GM18867 (cell line): ENCODE measurements around the gene PLIN4.
"Not testable (repeated sequence)": the region's sequence is repeated elsewhere in the genome, so short reads cannot be mapped to it uniquely, and the experiment has no call there.

Source experiments
- ATAC-seq: cut with Tn5 transposase; IDR thresholded peaks from one replicate; pipeline ENCODE4 v1.9.1; 2021; ENCODE audit warnings: mild to moderate bottlenecking, moderate library complexity; ENCODE audit not compliant: unreplicated experiment

PLIN4 gene

GRCh38 chr19:4518345-4519171 lies at the start of gene PLIN4:
TSS of gene PLIN4 (minus strand) at chr19:4518486. CDS start at chr19:4518272, 214 bp downstream.
- no peak for ATAC-seq

DNA sequence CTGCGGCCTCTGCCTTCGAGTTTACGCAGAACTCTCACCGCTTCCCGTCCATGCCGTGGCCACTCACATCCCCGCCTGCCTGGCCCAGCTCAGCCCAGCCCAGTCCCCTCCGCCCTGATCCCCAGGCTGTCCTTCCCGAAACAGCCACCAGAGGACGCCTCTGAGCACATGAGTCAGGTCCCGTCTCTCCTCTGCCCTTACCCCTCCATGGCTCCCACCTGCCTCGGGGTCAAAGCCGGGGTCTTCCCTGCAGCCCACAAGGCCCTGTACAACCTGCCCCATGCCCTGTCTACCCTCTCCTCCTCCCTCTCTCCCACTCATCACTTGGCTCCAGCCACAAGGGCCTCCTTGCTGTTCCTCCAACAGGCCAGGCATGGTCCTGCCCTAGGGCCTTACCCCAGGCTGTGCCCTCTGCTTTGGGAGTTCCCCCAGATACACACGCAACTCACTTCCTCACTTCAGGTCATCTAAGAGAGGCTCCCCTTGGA lies 49.3 kb upstream of the PLIN4 start:
- no peak for ATAC-seq

GRCh38 chr19:4566402-4567051 lies 48.2 kb upstream of the PLIN4 start:
- ATAC-seq: no peak

GRCh38 chr19:4563562-4563961 lies 45.3 kb upstream of the PLIN4 start:
- not testable (repeated sequence) for ATAC-seq

- not testable (repeated sequence) for ATAC-seq
Measured at GRCh38 chr19:4562085-4562484, 43.8 kb upstream of the PLIN4 start.

GRCh38 chr19:4559569-4559968 lies 41.3 kb upstream of the PLIN4 start, which contains the start of gene SEMA6B:
TSS of gene SEMA6B (minus strand) at chr19:4559684. CDS start at chr19:4558457, 1,227 bp downstream.
- no peak for ATAC-seq

- no peak for ATAC-seq
Measured at GRCh38 chr19:4557971-4558941, 40.0 kb upstream of the PLIN4 start.

GRCh38 chr19:4557144-4557970 lies 39.1 kb upstream of the PLIN4 start:
- ATAC-seq: no peak

DNA sequence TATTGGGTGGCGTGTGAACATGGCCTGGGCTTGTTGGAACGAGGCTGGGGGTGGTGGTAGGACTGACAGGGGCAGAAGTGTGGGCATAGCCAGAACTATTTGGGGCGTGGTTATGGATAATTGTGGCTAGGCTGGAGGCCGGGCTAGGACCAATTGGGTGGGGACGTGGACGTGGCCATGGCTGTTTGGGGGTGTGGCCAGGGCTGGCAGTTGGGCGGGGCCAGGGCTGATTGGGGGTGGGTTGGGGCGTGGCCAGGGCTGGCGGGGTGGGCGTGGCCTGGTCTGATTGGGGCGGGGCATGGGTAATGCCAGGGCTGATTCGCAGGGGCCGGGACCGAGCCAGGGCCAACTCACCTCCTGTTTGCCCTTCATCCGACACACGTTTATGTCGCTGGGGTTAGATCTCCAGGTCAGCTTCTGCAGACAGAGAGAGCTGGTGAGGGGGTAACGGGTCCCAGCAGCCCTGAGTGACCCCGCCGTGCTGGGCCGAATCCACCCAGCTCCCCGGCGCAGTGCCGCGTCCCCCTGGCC lies 38.4 kb upstream of the PLIN4 start:
- no peak for ATAC-seq

DNA sequence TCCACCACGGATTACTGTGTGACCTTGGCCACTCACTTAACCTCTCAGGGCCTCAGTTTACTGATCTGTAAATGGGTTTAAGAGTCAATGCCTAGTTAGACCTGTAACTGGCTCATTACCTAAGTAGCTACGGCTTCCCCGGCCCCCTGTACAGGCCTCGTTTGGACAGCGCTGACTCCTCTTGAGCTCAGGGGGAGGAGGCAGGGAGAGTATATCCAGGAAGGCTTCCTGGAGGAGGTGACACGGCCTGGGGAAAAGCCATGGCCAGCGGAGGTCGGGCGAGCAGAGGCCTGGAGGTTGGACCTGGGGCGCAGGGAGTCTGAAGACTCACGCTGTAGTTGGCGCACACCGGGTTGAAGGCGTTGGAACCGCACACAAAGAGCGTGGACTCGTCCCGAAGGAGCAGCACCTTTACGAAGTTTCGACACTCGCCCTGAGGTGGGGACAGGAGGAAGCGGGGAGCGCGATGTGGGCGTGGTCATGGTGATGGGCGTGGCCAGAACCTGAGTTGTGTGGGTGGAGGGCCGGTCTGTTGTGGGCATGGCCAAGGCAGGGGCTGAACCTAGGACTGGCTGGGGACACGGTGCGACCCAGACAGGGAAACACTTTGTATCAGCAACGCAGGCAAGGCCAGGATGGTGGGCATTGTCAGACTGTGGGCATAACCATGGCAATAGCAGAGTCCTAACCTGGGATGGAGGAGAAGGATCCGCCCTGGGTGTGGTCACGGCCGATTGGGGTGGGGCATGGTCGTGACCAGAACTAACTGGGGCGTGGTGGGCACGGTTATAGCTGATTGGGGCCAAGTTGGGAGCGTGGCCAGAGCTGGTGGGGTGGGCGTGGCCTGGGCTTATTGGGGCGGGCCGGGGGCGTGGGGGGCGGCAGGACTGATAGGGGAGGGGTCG lies 37.6 kb upstream of the PLIN4 start:
- ATAC-seq: no peak

GRCh38 chr19:4554717-4555116 lies 36.4 kb upstream of the PLIN4 start:
- ATAC-seq: no peak

- ATAC-seq: no peak
Measured at GRCh38 chr19:4553775-4554174, 35.5 kb upstream of the PLIN4 start.

- ATAC-seq: no peak
Measured at GRCh38 chr19:4553092-4553695, 34.9 kb upstream of the PLIN4 start.

DNA sequence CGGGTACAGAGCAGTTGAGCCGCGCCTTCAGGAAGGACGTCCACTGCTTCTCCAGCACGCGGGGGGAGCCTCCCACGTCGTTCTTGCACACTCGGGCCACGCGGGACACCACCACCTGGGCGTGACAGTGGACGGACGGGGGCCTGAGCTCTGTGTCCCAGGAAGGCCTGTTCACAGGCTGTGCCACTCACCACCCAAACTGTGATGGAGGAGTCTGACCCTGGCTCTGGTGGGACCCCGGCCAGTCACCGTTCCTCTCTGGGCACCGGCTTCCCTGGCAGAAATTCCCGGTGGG lies 34.2 kb upstream of the PLIN4 start:
- no peak for ATAC-seq

- no peak for ATAC-seq
Measured at GRCh38 chr19:4550479-4551050, 32.3 kb upstream of the PLIN4 start.

- ATAC-seq: no peak
Measured at GRCh38 chr19:4550018-4550417, 31.7 kb upstream of the PLIN4 start.

- ATAC-seq: no peak
Measured at GRCh38 chr19:4548238-4548584, 29.9 kb upstream of the PLIN4 start.
